ENCODE results near the gene TRAPPC6A.

The TRAPPC6A gene

DNA sequence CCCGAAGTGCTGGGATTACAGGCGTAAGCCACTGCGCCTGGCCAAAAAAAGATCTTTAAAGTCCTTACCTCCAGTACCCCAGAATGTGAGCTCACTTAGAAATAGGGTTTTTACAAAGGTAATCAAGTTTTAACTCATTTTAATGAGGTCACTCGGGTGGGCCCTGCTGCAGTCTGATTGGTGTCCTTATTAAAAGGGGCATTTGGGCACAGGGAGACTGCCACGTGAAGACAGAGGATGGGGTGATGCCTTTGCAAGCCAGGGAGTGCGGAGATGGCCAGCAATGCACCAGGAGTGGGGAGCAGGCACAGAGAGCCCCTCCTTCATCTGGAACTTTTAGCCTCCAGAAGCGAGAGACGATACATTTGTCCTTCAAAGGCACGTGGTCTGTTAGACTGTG, 28.9 kb downstream of the TRAPPC6A start:
- no peak for DNase-seq (ENCODE audit: low read depth)

DNA sequence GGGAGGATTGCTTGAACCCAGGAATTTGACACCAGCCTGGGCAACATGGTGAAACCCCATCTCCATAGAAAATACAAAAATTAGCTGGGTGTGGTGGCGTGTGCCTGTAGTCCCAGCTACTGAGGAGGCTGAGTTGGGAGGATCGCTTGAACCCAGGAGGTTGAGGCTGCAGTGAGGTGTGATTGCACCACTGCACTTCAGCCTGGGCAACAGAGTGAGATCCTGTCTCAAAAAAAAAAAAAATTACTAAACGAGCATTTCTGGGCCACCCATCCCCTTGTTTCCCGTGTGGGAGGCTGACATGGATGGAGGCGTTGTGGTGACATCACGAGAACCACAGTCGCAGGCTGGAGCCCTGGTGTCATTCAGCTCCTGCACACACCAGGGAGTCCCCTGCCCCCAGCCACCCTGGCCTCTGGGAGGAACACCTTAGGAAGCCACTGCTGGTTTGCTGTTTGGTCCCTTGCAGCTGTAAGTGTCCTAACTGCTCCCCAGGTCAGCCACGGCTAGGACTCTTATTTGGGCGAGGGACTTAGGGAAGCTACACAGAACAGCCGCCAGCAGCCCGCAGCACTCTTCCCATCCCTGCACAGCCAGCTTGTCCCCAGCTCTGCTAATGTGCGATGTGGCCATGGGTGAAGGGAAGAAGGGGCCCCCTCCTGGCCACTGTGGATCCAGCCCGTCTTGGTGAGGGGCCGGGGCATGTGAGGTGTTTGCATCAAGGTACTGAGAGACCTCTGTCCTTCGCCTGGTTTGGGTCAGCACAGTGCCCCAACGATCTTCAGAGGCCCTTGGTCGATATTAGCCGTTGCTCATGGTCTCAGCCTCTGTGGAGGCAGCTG, 30.0 kb downstream of the TRAPPC6A start:
- no peak for DNase-seq (ENCODE audit: low read depth)

DNA sequence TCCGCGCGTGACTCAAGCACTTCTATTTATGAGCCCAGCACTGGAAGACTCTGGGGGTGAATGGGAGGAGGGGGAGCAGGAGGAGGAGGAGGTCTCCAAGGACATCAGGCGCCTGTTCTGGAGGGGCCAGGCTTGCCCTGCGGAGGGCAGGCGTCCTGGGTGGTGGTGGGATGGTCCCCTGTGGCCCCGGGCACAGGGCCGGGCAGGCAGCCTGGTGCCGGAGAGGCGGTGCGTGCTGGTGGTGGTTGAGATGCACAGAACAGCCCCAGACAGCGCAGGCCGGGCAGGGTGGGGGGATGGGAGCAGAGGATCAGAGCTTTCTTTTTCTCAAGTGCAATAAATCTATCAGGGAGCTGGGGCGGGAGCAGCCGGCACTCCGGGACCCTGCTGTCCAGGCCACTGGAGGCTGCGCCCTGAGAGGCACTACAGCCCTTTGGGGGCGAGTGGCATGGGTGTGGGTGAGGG, 31.3 kb downstream of the TRAPPC6A start:
- DNase-seq (ENCODE audit: low read depth) = no peak

DNA sequence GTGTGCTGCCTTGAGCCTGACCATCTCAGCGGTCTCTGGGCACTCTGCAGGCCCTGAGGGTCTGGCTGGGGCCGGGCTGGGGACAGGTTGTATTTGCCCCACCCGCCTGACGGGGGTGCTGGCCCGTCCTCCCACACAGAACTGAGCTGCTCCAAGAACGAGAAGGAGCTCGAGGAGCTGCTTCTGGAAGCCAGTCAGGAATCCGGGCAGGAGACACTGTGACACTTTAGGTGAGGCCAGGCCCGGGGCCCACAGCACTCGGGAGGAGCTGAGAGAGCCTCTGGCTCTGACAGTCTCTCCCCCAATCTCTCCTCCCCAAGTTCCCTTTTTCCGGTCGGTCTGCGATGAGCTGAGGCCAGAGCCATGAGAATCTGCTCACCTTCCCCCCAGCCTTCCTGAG, 31.8 kb downstream of the TRAPPC6A start:
- no peak for DNase-seq (ENCODE audit: low read depth)

DNA sequence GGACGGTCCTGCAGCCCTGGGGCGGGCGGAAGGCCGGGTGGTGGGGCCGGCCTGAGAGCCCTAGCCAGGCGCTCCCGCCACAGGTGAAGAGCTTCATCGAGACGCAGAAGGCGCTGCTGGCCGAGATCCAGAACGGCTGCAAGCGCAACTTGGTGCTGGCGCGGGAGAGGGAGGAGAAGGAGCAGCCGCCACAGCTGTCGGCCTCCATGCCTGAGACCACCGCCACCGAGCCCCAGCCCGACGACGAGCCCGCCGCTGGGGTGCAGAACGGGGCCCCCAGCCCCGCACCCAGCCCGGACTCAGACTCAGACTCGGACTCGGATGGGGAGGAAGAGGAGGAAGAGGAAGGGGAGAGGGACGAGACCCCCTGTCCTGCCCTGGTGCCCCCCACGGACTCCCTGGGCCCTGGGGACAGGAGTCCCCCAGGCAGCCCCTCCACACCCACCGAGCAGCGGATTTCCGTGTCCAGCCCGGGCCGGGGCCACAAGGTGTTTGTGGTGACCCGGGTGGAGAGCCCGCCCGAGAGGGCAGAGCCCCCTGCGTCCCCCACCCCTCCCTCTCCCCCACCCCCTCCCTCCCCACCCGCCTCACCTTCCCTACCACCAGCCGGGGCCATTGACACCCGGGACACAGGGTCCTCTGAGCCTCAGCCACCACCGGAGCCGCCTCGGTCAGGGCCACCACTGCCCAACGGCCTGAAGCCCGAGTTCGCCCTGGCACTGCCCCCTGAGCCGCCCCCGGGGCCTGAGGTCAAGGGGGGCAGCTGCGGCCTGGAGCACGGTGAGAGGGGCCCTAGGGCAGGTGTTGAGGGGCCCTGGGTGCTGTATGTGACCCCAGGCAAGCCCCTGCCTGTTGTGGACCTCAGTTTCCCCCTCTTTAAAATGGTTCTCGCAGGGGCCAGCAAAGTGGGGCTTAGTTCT, 32.5 kb downstream of the TRAPPC6A start:
- DNase-seq (ENCODE audit: low read depth) = no peak

DNA sequence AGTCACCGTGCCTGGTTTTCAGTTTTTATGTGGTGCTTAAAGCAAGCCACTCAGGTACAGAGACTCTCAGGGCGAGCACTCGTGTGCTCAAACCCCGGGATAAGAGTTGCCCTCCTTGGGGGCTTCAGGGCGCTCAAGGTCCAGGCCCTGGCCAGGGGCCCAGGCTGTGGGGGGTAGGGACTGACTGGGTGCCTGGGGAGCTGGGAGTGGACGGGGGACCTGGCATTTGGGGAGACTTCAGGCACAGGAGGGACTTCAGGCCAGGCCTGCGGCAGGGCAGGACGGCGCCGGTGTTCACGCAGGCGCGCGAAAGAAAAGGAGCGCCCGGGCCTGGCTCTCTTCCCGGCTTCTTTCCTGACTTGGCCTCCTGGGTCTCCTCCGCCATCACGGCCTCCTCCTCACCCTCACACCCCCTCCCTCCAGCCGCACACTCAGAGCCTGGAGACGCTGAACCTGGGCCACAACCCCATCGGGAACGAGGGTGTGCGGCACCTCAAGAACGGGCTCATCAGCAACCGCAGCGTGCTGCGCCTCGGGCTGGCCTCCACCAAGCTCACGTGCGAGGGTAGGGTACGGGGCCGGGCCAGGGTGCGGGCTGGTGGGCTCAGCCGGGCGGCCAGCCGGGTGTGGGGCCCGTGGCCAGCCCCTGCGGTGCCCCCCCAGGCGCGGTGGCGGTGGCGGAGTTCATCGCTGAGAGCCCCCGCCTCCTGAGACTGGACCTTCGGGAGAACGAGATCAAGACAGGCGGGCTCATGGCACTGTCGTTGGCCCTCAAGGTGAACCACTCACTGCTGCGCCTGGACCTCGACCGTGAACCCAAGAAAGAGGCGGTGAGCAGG, 33.4 kb downstream of the TRAPPC6A start:
- DNase-seq (ENCODE audit: low read depth) = no peak

DNA sequence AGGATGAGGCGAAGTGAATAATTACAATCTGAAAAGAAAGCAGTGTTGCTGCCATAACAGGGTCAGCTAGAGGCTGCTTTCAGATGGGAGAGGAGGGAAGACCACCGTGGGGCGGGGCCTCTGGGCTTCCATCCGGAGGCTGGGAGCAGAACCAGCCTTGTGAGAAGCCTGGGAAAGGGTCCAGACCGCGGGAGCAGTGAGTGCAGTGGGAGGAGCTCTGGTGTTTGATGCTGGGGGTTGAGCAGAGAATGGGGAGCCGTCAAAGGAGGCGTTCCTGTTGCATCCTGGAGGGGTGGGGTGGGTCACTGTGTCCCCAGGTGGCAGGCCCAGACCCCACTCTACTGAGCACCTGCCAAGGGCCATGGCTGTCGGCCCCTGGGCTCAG, 35.3 kb downstream of the TRAPPC6A start:
- DNase-seq (ENCODE audit: low read depth) = no peak

DNA sequence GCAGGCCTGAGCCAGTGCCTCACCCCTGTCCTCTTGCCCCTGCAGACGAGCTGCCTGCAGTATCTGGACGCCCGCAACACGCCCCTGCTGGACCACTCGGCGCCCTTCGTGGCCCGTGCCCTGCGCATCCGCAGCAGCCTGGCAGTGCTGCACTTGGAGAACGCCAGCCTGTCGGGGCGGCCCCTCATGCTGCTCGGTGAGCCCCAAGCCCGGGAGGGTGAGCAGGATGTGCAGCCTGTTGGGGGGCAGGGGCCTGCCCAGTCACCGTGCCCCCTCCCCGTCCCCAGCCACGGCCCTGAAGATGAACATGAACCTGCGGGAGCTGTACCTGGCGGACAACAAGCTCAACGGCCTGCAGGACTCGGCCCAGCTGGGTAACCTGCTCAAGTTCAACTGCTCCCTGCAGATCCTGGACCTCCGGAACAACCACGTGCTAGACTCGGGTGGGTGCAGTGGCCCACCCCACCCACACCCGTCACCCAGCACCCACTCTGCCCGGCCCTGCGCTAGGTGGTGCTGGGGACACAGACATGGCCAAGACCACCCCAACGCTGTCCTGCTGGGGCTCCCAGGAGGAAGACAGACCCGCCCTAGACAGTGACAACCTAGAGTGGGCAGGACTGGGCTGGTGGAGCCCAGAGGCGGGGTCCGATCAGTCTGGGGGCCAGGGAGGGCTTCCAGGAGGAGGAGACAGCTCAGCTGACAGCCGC, 35.9 kb downstream of the TRAPPC6A start:
- DNase-seq (ENCODE audit: low read depth) = no peak

DNA sequence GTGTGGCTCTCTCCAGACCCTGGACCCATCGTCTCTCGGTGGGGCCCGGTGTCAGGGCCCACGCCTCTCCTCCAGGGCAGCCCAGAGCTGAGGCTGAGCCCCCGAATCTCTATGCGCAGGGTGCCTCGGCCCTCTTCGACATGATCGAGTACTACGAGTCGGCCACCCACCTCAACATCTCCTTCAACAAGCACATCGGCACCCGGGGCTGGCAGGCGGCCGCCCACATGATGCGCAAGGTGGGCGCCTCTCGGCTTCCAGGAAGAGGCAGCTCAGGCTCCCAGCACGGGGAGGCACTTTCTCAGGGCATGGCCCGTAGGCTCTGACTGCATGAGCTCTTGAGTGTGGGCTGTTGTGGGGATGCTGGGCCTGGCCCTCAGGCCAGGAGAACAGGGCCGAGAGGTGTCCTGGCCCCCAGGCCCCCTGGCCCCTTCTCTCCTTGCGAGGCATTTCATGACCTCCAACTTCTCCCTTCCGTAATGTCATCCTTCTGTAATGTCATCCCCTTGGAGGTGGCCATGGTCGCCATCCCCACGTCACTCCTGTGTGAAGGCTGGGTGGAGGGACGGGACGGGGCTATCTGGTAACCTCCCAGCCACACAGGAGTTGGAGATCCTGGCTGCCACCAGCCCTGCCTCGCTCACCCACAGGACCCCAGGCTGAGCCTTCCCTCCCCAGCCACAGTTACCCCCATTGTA, 36.7 kb downstream of the TRAPPC6A start:
- no peak for DNase-seq (ENCODE audit: low read depth)

DNA sequence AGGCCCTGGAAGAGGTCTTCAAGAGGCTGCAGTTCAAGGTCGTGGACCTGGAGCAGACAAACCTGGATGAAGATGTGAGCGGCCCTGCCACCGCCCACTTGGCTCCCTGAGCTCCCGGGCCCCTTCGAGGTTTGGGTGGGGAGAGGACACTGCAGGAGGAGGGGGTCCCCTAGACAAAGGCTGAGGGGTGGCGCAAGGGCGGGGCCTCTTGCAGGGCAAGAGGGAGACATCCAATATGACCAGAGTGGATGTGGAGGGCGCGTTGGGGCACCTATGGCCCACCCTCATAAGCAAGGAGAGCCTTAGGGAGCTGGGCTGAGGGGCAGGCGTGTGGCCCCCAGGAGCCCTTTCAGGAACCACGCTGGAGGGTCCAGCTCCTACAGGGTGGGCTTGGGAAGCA, 37.5 kb downstream of the TRAPPC6A start:
- DNase-seq (ENCODE audit: low read depth) = no peak

DNA sequence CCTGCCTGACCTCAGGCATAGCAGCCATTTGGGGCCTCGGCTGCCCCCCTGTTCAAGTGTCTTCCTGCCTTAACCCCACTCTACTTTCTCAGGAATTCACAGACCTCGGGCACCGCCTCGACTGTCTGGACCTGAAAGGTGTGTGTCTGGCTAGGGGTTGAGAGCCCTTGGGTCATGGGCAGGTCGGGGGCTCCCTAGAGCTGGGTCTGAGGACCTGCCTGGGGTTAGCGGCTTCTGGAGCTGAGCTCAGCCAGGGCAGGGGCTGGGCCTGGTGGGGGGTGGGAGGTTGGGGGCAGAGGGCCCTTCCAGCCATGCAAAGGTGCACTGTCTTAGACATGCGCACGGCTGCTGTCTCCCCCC, 37.9 kb downstream of the TRAPPC6A start:
- DNase-seq (ENCODE audit: low read depth) = no peak

DNA sequence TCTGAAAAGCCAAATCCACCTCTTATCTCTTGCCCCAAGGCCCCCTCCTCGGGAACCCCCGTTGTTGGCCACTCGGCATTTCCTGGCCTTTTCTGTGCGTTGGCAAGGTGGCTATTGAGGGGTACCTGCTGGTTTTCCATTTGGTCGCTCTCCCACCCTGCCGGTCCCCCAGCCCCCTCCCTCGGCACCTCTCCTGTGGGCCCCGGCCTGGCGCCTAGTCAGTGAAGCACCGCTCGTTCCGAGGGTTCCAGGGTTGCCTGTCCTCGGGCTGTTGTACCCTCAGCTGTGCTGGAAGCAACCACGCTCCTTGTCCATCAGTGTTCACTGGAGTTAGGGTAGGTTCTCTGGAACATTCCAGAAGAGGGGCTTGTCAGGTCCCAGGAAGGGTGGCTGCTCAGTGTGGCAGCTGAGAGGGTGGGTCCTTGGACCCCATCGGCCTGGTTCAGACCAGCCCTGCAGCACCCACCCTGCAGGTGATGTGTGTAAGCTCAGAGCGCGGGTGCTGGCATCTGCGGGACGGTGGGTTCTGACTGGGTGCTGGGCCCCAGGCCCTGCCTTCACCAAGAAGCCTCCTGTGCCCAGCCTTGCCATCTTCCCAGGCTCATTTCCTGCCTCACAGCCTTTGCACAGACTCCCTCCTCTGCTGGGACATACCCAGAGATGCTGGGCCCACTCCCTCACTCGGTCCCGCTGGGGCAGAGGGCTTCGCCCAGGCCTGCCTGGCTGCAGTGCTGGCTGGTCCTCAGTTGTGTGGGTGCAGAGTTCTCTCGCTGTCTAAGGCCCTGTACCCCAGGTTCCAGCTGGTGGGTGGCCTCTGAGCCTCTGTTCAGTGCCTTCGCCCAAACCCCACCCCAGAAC, 38.5 kb downstream of the TRAPPC6A start:
- DNase-seq (ENCODE audit: low read depth) = no peak

DNA sequence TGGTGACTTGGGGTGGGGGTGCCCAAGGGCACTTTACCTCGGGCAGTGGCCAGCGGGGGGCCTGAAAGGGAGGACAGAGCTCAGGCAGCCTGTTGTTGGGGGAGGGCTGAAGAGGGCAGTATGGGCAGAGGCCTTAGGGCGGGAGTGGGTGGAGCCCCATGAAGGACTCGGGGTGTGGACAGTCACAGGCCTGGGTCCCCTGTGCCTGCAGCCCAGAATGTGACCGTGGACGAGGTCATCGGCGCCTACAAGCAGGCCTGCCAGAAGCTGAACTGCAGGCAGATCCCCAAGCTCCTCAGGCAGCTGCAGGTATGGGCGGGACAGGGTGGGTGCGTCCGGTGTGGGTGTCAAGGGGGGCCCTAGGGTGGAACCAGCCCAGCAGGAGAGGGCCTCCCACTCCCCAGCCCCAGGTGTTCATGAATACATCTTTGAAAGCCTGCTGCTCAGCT, 39.7 kb downstream of the TRAPPC6A start:
- no peak for DNase-seq (ENCODE audit: low read depth)

DNA sequence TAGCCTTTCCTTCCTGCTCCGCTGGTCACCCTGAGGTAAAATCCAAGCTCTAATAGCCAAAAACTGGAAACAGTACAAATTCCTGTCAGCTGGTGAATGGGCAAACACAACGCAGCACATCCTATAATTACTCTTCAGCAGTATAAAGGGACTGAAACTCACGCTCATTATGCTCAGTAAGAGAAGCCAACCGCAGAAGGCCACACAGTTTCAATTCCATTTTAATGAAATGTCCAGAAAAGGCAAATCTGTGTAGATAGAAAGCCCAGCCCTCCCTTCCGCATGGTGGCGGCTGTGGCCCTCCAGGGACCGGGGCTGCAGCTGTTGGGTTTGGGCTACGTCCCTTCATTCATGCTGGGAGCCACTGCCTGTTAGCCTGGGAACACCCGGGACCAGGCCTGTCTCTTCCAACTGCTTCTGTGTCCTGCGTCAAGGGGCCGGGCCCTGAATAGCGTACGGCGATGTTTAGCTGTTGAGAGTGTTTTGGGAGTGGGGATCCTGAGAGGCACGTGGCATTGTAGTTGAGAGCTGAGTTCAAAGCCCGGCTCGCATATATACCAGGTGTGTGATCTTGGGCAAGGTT, 40.8 kb downstream of the TRAPPC6A start:
- DNase-seq (ENCODE audit: low read depth) = no peak

DNA sequence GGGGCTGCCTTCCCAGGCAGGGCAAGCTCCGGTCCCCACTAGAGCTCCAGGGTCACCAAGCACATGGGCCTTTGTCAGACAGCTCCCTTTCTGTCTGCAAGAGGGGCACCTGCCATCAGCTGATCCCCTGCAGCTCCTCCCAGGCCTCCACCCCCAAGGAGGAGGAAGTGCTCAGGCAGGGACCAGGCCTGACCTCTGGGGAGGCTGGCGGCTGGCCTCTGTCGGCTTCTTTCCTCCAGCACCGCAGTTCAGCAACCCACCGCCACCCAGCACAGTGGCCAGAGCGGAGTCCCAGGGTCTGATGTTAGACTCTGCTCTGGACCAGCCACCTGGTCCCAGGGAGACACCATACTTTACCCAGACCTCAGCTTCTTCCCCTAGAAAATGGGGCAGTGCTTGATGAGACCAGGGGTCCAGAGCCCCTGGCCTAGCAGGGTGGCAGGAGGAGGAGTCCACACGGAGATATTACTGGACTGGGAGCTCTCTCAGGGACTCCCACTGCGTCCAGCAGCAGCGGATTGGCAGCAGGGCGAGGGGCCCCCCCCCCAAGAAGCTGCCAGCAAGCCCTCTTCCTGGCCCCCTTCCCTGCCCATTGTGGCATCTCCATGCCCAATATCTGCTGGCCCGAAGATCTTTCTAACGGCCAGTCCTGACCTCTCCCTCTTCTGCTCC, 41.4 kb downstream of the TRAPPC6A start:
- DNase-seq (ENCODE audit: low read depth) = no peak

DNA sequence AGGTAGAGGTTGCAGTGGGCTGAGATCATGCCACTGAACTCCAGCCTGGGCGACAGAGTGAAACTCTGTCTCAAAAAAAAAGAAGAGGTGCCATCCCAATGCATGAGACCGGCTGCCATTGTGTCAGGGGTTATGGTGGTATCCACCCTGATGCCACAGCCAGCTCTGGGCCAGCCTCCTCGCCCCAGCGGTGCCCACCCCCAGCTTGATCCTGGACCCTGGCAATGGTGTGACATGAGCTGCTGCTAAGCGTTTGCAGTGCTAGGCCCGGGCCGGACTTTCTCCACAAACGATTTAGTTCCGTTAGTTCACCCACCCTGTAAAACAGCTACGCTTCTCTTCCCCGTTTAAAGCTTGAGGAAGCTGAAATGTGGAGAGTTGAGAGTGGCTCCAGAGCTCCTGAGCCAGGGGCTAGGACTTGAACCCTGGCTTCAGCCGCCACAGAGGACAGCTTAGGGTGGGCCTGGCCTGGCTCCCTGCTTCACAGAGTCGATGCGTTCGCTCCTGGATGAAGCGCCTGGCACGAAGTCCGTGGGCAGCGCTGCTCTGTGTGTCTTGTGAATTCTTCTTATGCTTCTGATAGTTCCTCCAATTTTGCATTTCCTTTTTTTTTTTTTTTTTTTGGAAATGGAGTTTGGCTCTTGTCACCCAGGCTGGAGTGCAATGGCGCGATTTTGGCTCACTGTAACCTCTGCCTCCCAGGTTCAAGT, 42.7 kb downstream of the TRAPPC6A start:
- no peak for DNase-seq (ENCODE audit: low read depth)

DNA sequence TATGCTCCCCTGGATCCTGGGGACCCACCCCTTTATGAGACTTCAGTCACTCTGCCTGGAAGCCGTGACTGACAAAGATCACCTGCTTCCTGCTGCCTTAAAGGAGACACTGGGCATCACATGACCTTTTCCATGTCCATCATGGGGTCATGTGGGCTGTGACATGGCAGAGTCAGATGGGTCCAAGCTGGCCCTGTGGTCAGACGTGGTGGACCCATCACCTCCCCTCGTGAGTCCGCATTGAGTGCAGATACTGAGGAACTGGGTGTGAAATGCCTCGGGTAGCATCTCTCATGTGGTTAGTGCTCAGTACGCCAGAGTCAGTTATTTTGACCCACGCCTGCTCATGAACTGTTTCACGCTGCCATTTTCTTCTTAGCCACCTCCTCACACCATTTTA, 44.4 kb downstream of the TRAPPC6A start:
- DNase-seq (ENCODE audit: low read depth) = no peak

DNA sequence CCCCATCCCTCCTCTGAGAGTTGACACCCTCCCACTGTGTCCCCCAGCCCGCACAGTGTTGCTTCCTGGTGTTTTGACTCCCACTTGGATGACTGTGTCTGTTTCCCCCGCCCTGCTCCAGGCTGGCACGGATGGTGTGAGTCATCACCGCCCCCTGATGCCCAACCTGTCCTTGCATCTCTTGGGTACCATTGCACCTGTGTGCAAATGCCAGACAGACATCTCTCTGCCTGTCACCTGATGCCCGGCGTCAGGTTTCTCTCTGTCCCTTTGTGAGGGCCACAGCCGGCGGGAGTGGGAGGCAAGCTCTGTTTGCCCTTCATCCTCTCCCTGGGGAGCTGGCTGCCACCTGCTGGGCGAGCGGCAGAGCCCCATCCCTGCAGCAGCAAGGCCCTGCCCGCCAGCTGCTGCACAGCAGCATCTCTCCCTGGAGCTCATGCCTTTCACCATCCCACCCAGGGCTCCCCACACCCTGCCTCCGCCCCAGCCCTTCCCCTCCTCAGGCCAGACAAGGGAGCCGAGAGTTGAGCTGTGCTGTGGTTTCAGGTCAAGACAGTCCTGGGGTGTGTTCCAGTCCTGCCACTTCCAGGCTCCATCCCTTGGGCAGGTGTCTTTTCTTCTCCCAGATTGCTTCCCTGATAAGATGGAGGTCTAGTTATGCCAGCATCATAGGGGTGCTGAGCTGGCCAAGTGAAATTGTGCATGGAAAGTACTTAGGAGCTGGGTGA, 47.0 kb downstream of the TRAPPC6A start:
- no peak for DNase-seq (ENCODE audit: low read depth)
